Epithelial cell of prostate (primary cell): ENCODE data around the gene ACAP3.

Experiments used
- DNase-seq: peaks from one replicate; pipeline ENCODE4 v3.0.0-alpha.2; 2011; ENCODE audit warnings: low read depth, low spot score
- H3K27ac ChIP-seq: fragments of 450-650 bp; 2 replicates; pipeline ENCODE4 v1.5.1; 2017; ENCODE audit warnings: mild to moderate bottlenecking

The ACAP3 gene

GRCh38 chr1:1304331-1305299 lies 3.1 kb downstream of the ACAP3 start:
- H3K27ac ChIP-seq, result peak overlapping the region; percentile 63
- DNase-seq, result no peak

GRCh38 chr1:1303736-1304135 lies 4.0 kb downstream of the ACAP3 start:
- no peak for DNase-seq
- H3K27ac ChIP-seq, result no peak overlapping the region

GRCh38 chr1:1302951-1303509 lies 4.7 kb downstream of the ACAP3 start:
- H3K27ac ChIP-seq, result no peak overlapping the region
- no peak for DNase-seq

- DNase-seq, result no peak
- no peak overlapping the region for H3K27ac ChIP-seq
These were observed 5.7 kb downstream of the ACAP3 start for GRCh38 chr1:1302006-1302430.

- H3K27ac ChIP-seq, result no peak overlapping the region
- DNase-seq, result no peak
These were observed 7.4 kb downstream of the ACAP3 start for GRCh38 chr1:1300352-1300739.

GRCh38 chr1:1299686-1300351 lies 7.9 kb downstream of the ACAP3 start:
- H3K27ac ChIP-seq, result no peak overlapping the region
- no peak for DNase-seq

GRCh38 chr1:1298861-1299685 lies 8.7 kb downstream of the ACAP3 start:
- DNase-seq, result no peak
- H3K27ac ChIP-seq, result no peak overlapping the region

GRCh38 chr1:1297802-1298424 lies 9.8 kb downstream of the ACAP3 start:
- no peak overlapping the region for H3K27ac ChIP-seq
- DNase-seq, result no peak

- no peak overlapping the region for H3K27ac ChIP-seq
- DNase-seq, result no peak
These were observed 11.4 kb downstream of the ACAP3 start for GRCh38 chr1:1296070-1297061.

GRCh38 chr1:1295154-1295923 lies 12.4 kb downstream of the ACAP3 start:
- DNase-seq, result no peak
- H3K27ac ChIP-seq, result no peak overlapping the region

GRCh38 chr1:1294250-1294890 lies 13.4 kb downstream of the ACAP3 start:
- no peak overlapping the region for H3K27ac ChIP-seq
- no peak for DNase-seq

GRCh38 chr1:1293263-1294249 lies 14.2 kb downstream of the ACAP3 start:
- DNase-seq, result no peak
- no peak overlapping the region for H3K27ac ChIP-seq

- DNase-seq, result no peak
- no peak overlapping the region for H3K27ac ChIP-seq
These were observed 14.9 kb downstream of the ACAP3 start for GRCh38 chr1:1292851-1293250.

- no peak for DNase-seq
- H3K27ac ChIP-seq, result no peak overlapping the region
These were observed 15.3 kb downstream of the ACAP3 start for GRCh38 chr1:1292442-1292779.

GRCh38 chr1:1291548-1292441 lies 15.9 kb downstream of the ACAP3 start:
- H3K27ac ChIP-seq, result no peak overlapping the region
- DNase-seq, result peak; percentile 26
